Ishikawa (cell line): Measurements from ENCODE around the gene CDKN2D.
A peak's percentile ranks its signal among the peaks of the same experiment; 100 is the strongest.

Experiments
- CEBPB ChIP-seq: IDR thresholded peaks from 2 replicates; pipeline ENCODE4 v1.6.1; 2012
- CREB1 ChIP-seq: IDR thresholded peaks from 2 replicates; pipeline ENCODE4 v1.6.1; 2012; ENCODE audit warnings: low read depth
- EGR1 ChIP-seq: IDR thresholded peaks from 2 replicates; pipeline ENCODE4 v1.6.1; 2012
- EP300 ChIP-seq: IDR thresholded peaks from 2 replicates; pipeline ENCODE4 v1.6.1; 2012; ENCODE audit warnings: borderline replicate concordance
- FOXM1 ChIP-seq: IDR thresholded peaks from 2 replicates; pipeline ENCODE4 v1.6.1; 2012; ENCODE audit warnings: low read depth, borderline replicate concordance
- NFIC ChIP-seq: IDR thresholded peaks from 2 replicates; pipeline ENCODE4 v1.6.1; 2012
- RAD21 ChIP-seq: IDR thresholded peaks from 2 replicates; pipeline ENCODE4 v1.6.1; 2012; ENCODE audit warnings: low read depth
- TAF1 ChIP-seq: IDR thresholded peaks from 2 replicates; pipeline ENCODE4 v1.6.1; 2012; ENCODE audit warnings: low read depth, mild to moderate bottlenecking
- TCF12 ChIP-seq: IDR thresholded peaks from 2 replicates; pipeline ENCODE4 v1.6.1; 2012; ENCODE audit warnings: low read depth
- TEAD4 ChIP-seq: IDR thresholded peaks from 2 replicates; pipeline ENCODE4 v1.6.1; 2012
- YY1 ChIP-seq: IDR thresholded peaks from 2 replicates; pipeline ENCODE4 v1.6.1; 2012; ENCODE audit warnings: low read depth
- ZBTB7A ChIP-seq: IDR thresholded peaks from 2 replicates; pipeline ENCODE4 v1.6.1; 2012; ENCODE audit warnings: low read depth
- TF ChIP-seq, protein P1 (sequence below): IDR thresholded peaks from 2 replicates; pipeline ENCODE4 v1.6.1; 2012; ENCODE audit warnings: low read depth, mild to moderate bottlenecking
- TF ChIP-seq, protein P2 (sequence below): IDR thresholded peaks from 2 replicates; pipeline ENCODE4 v1.6.1; 2012
- TF ChIP-seq, protein P3 (sequence below): IDR thresholded peaks from 2 replicates; pipeline ENCODE4 v1.6.1; 2012

The CDKN2D gene

DNA sequence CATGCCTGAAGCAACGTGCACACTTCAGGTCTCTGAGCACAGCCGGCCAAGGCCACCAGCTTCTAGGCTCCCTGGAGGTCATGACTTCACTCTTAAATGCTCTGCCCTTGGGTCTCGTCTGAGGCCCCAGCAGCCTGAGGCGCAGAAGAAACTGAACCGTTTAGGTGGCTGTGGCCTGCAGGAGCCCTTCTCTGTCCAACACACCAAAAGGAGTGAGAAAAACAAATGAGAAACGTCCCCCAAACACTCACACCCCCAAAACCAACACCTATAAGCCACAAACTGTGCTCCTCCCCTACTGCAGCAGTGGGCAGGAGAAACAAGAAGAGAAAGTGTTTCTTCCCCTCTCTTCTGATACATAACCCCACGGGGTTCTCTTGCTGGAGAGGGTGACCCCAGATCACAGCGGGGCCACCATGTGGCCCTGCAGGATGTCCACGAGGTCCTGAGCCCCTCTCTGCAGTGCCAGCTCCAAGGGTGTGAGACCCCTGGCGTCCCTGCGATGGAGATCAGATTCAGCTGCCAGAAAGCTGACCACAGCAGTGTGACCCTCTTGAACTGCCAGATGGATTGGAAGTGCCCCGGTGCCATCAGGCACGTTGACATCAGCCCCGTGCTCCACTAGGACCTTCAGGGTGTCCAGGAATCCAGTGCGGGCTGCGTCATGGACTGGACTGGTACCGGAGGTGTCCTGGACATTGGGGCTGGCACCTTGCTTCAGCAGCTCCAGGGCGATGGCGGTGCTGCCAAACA lies 1.9 kb downstream of the CDKN2D start:
- TF ChIP-seq, protein P1, sequence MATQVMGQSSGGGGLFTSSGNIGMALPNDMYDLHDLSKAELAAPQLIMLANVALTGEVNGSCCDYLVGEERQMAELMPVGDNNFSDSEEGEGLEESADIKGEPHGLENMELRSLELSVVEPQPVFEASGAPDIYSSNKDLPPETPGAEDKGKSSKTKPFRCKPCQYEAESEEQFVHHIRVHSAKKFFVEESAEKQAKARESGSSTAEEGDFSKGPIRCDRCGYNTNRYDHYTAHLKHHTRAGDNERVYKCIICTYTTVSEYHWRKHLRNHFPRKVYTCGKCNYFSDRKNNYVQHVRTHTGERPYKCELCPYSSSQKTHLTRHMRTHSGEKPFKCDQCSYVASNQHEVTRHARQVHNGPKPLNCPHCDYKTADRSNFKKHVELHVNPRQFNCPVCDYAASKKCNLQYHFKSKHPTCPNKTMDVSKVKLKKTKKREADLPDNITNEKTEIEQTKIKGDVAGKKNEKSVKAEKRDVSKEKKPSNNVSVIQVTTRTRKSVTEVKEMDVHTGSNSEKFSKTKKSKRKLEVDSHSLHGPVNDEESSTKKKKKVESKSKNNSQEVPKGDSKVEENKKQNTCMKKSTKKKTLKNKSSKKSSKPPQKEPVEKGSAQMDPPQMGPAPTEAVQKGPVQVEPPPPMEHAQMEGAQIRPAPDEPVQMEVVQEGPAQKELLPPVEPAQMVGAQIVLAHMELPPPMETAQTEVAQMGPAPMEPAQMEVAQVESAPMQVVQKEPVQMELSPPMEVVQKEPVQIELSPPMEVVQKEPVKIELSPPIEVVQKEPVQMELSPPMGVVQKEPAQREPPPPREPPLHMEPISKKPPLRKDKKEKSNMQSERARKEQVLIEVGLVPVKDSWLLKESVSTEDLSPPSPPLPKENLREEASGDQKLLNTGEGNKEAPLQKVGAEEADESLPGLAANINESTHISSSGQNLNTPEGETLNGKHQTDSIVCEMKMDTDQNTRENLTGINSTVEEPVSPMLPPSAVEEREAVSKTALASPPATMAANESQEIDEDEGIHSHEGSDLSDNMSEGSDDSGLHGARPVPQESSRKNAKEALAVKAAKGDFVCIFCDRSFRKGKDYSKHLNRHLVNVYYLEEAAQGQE, result no peak

DNA sequence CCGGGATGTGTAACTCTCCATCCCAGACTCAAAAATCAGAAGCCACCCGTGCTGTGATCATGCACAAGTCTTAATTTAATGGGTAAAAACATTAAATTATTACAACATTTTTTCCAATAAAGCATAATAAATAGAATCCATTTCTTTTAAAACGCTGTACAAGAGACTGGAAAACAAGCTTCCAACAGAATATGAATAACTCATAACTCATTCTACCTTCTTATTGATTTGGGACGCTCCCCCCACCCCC lies 2.4 kb downstream of the CDKN2D start:
- TF ChIP-seq, protein P2, sequence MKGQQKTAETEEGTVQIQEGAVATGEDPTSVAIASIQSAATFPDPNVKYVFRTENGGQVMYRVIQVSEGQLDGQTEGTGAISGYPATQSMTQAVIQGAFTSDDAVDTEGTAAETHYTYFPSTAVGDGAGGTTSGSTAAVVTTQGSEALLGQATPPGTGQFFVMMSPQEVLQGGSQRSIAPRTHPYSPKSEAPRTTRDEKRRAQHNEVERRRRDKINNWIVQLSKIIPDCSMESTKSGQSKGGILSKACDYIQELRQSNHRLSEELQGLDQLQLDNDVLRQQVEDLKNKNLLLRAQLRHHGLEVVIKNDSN, result no peak
- no peak for TF ChIP-seq TEAD4
- no peak for TF ChIP-seq YY1
- no peak for TF ChIP-seq TCF12
- TF ChIP-seq ZBTB7A, result no peak
- no peak for TF ChIP-seq TAF1
- no peak for TF ChIP-seq NFIC
- TF ChIP-seq, protein P1, result no peak
- no peak for TF ChIP-seq EP300
- TF ChIP-seq CREB1, result no peak
- no peak for TF ChIP-seq CEBPB
- no peak for TF ChIP-seq EGR1
- TF ChIP-seq, protein P3, sequence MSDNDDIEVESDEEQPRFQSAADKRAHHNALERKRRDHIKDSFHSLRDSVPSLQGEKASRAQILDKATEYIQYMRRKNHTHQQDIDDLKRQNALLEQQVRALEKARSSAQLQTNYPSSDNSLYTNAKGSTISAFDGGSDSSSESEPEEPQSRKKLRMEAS, result no peak
- TF ChIP-seq FOXM1, result no peak
- TF ChIP-seq RAD21, result no peak

DNA sequence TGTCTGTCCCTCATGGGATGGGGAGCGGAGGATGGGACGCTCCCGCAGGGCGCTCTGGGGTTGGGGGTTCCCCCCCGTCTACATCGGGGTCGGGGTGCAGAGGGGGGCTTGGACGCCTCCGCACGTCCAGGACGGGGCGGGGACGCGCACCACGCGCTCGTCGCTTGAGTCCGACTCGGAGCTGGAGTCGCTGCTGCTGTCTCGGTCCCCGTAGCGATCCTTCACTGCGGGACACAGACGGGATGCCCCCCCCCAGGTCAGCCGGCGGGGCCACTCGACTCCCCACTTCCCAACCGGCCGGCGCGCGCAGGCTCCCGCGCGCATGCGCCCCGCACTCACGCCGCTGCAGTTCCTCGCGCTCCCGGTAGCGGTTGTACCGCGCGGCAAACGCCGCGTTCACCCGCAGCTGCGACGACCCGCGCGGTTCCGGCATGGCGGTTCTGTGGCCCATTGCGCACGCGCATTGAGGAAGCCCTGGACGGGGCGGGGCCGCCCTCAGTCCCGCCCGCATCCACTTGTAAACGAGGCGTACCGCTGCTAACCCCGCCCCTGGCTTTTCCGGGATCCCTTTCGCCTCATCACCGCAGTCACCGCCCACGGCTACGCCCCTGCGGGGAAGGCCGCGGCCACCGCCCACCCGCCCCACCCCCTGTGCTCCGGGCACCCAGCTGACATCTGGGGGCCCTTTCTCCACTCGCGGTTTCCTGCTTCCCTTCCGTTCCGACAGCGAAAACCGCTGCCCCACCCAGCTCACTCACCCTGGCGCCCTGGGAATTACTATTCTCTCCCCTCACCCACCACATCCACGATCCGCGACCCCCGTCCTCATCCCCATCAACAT lies 3.0 kb downstream of the CDKN2D start, which contains the start of gene KRI1:
Gene KRI1 (minus strand): TSS at position 444 of the 841 bp plus-strand sequence. CDS start 11 bp downstream, at position 433.
- TF ChIP-seq EP300 (no peak), CEBPB (no peak), EGR1 (no peak), TCF12 (peak; percentile 4; the same call in 1 of the 2 replicates), TAF1 (peak; percentile 48; the same call in 1 of the 2 replicates), YY1 (peak; percentile 77), ZBTB7A (no peak), FOXM1 (no peak)
- TF ChIP-seq, protein P2, result no peak
- TF ChIP-seq, protein P1, result no peak
- TF ChIP-seq, protein P3, result peak; percentile 97

DNA sequence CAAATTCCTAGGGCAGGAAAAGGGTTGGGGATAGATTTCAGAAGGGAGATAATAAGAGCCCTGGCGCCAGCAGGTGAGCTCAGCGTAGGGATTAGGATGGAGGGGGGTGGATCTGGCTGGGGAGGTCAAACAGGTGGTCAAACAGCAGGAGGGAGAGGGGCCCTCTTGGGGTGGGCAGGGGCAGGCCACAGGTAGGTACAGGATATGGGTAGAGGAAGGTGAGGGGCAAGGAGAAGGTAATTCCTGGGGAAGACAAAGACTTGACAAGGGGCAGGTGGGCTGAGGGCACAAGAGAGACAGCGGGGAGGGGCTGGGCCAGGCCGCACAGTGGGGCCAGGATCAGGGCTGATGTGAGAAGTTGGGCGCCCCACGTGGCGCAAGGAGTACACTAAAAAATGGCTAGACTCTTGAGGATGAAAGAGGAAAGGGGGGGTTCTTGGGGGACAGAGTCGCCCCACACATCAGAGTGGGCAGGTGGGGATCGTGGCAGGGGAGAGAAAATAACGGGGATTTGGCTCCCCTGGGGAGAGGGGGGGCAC lies 3.7 kb downstream of the CDKN2D start:
- TF ChIP-seq NFIC (no peak), CREB1 (no peak), EP300 (no peak), TCF12 (no peak; the same call in 1 of the 2 replicates), EGR1 (no peak), ZBTB7A (no peak), TEAD4 (no peak), CEBPB (no peak), YY1 (no peak), TAF1 (no peak)
- TF ChIP-seq, protein P1, result no peak
- TF ChIP-seq, protein P3, result no peak
- TF ChIP-seq, protein P2, result no peak
